ENCODE data around the gene G0S2. TPM values are rescaled to one million over a fixed set of nuclear protein-coding genes. Genes with fewer than 3 reads are reported as not detected.
A peak's percentile ranks its signal among the peaks of the same experiment; 100 is the strongest.

The G0S2 gene
- polyA plus RNA-seq, 1 of the 3 experiments (the other 2 are of a cell fraction), result 43.2 TPM

DNA sequence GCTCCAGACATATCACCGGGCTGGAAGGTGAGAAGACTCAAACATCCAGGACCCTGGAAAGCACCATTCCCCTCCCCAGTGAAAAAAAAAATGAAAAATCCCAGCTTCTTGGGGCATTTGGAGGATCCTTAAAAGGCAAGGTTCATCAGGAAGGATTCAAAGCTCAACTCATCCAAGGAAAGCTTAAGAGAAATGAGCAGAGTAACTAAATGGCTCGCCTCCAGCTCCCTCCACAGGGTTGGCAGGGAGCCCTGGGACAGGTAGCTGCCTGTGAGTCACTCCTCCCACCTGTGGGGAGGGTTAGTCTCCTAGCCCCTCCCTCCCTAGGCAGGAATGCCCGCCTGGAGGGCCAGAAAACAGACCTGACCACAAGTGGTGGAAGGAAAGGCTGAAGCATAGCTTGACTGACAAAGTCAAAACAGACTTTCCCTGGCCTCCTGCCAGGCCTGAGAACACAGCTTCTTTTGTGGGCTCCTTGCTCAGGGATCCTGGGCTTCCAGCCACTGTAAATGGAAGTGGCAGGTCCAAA lies 22.3 kb upstream of the G0S2 start (continued):
- TF ChIP-seq, protein P1, sequence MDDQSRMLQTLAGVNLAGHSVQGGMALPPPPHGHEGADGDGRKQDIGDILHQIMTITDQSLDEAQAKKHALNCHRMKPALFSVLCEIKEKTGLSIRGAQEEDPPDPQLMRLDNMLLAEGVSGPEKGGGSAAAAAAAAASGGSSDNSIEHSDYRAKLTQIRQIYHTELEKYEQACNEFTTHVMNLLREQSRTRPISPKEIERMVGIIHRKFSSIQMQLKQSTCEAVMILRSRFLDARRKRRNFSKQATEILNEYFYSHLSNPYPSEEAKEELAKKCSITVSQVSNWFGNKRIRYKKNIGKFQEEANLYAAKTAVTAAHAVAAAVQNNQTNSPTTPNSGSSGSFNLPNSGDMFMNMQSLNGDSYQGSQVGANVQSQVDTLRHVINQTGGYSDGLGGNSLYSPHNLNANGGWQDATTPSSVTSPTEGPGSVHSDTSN (IDR thresholded peaks at IDR 0.05), result peak; percentile 87
- TF ChIP-seq, protein P2, sequence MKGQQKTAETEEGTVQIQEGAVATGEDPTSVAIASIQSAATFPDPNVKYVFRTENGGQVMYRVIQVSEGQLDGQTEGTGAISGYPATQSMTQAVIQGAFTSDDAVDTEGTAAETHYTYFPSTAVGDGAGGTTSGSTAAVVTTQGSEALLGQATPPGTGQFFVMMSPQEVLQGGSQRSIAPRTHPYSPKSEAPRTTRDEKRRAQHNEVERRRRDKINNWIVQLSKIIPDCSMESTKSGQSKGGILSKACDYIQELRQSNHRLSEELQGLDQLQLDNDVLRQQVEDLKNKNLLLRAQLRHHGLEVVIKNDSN (IDR thresholded peaks at IDR 0.05; ENCODE audit: borderline replicate concordance, low read depth), result no peak

DNA sequence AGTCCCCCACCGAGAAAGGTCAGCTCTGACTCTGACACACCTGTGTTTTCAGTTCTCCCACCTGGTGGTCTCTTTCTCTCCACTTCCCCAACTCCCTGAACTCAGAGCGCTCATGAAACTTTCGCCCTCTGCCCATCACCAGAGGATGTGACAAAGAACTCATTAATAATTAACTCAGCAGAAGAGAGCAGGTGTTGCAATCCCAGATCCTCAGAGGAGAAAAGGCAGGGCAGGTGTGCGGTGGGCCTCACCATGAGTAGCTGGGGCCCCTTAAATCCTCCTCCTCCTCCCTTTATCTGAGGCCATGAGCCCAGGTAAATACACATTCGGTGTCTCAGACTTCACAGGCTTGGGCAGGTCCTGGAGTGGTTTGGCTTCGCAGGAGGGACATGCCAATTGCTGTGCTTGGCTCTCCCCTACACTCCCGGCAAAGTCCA lies 21.3 kb upstream of the G0S2 start:
- Histone ChIP-seq H3K4me1 (ENCODE audit: control insufficient read depth in 1 of 2, insufficient read depth in 2 of 2, low read depth in 1 of 2, low read length in 1 of 2) (peaks cover 33 to 39% of the 10 kb centered on the region in 2 experiments), H2AFZ (ENCODE audit: low read depth) (no peak overlapping the region), H3K9me2 (no peaks in the 10 kb centered on the region), H3K4me3 (ENCODE audit: low read depth in 2 of 2, low read length in 1 of 2) (no peak overlapping the region), H3F3A (replicated peaks; ENCODE audit: insufficient read depth) (peaks cover 26% of the 10 kb centered on the region), H3K4me2 (no peak overlapping the region), H3K27me3 (ENCODE audit: insufficient read depth) (no peaks in the 10 kb centered on the region), H3K36me3 (replicated peaks in 1 of 2; ENCODE audit: control insufficient read depth in 1 of 2, insufficient read depth in 2 of 2, low read length in 1 of 2) (no peaks in the 10 kb centered on the region), H4K20me1 (ENCODE audit: insufficient read depth) (no peaks in the 10 kb centered on the region), H3K9ac (no peak overlapping the region), H3K9me3 (no peaks in the 10 kb centered on the region), H3K27ac (ENCODE audit: low read depth in 2 of 2, low read length in 1 of 2) (no peak overlapping the region; a peak in 1 of 4 replicates), H3K79me2 (ENCODE audit: insufficient read depth) (no peaks in the 10 kb centered on the region)
- ChIA-PET POLR2A (no interaction called here), CTCF (interaction anchor here (0.9 to 1.5 kb wide), 8 partner anchors 10 to 84 kb away, joined by 3 to 5 read pairs (median 4); no protein-coding TSS in a partner anchor)
- TF ChIP-seq RAD21 (IDR thresholded peaks at IDR 0.05; ENCODE audit: low read length), result no peak
- TF ChIP-seq TCF12 (IDR thresholded peaks at IDR 0.05), result no peak
- TF ChIP-seq SMC3 (IDR thresholded peaks at IDR 0.05; ENCODE audit: low read depth, low read length), result no peak
- no peak for TF ChIP-seq GABPA (IDR thresholded peaks at IDR 0.05; ENCODE audit: low read depth)
- no peak for TF ChIP-seq SIN3A (IDR thresholded peaks at IDR 0.05; ENCODE audit: borderline replicate concordance, low read depth, low read length)
- TF ChIP-seq, protein P3, sequence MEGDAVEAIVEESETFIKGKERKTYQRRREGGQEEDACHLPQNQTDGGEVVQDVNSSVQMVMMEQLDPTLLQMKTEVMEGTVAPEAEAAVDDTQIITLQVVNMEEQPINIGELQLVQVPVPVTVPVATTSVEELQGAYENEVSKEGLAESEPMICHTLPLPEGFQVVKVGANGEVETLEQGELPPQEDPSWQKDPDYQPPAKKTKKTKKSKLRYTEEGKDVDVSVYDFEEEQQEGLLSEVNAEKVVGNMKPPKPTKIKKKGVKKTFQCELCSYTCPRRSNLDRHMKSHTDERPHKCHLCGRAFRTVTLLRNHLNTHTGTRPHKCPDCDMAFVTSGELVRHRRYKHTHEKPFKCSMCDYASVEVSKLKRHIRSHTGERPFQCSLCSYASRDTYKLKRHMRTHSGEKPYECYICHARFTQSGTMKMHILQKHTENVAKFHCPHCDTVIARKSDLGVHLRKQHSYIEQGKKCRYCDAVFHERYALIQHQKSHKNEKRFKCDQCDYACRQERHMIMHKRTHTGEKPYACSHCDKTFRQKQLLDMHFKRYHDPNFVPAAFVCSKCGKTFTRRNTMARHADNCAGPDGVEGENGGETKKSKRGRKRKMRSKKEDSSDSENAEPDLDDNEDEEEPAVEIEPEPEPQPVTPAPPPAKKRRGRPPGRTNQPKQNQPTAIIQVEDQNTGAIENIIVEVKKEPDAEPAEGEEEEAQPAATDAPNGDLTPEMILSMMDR (IDR thresholded peaks at IDR 0.05), result no peak
- TF ChIP-seq FOXM1 (IDR thresholded peaks at IDR 0.05; ENCODE audit: low read depth), result no peak
- TF ChIP-seq FOXJ3 (CRISPR knock-in tag; IDR thresholded peaks at IDR 0.05), result no peak
- TF ChIP-seq, protein P4, sequence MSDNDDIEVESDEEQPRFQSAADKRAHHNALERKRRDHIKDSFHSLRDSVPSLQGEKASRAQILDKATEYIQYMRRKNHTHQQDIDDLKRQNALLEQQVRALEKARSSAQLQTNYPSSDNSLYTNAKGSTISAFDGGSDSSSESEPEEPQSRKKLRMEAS (IDR thresholded peaks at IDR 0.05; ENCODE audit: low read depth), result no peak
- WGBS (ENCODE audit: low lambda C conversion rate), result 75% methylated on average over 6 of the region's 7 CpGs
- DNase-seq, result no peak

Data from SK-N-SH (cell line).